GOT3 (cell line): ENCODE measurements around the gene NUP43.
"Not testable (repeated sequence)": the region's sequence is repeated elsewhere in the genome, so short reads cannot be mapped to it uniquely, and the experiment has no call there.

Experiments
- DNase-seq: peaks from one replicate; lab custom pipeline; 2025; ENCODE audit warnings: mixed read lengths; lab: John Stamatoyannopoulos, UW

Gene NUP43

DNA sequence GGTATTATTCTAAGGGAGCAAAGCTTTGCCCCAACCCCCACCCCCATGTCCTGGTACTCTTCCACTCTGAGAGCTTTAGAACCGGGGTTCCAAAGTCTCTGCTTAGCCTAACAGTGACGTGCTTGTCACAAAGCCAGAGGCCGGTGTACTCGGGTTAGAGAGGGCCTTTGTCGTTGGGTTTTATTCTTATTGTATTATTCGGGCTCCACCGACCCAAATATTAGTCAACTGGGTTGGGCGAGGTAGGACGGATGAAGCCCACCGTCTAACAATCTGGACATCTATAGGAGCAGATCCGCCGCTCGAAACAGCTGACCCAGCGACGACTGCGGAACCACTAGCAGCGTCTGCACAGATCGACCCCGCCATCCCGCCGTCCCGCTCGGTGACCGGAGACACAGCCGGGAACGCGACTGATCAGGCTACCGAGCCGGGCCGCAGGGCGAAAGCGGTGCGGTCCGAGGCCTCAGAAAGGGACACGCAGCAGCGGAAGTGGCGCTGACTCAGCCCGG is 2.8 kb upstream of the NUP43 start:
- DNase-seq: not testable (repeated sequence)

DNA sequence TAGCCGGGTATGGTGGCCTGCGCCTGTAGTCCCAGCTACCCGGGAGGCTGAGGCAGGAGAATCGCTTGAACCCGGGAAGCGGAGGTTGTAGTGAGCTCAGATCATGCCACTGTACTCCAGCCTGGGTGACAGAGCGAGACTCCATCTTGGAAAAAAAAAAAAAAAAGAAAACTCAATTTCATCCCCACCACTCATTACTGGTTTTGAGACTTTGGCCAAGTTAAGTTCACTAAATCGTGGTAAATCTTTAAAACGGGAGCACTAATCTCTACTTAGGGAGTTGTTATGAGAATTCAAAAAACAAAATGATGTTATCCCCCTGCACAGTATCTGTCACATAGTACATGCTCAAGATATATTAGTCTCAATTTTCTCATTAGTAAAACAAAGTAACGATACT is 1.1 kb downstream of the NUP43 start:
- DNase-seq: not testable (repeated sequence)

DNA sequence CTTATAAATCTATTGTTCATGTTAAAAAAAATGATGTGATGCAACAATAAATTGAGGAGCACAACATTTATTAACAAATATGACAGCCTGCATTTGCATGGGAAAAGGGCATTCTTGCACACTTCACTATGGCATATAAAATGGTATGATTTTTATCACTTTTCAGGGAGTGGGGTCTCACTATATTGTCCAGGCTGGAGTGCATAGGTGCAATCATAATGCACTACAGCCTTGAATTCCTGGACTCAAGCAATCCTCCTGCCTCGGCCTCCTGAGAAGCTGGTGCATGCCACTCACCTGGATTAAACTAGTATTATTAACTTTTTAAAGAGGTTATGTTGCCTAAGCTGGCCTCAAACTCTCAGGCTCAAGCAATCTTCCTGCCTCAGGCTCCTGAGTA is 11.4 kb downstream of the NUP43 start:
- no peak for DNase-seq

DNA sequence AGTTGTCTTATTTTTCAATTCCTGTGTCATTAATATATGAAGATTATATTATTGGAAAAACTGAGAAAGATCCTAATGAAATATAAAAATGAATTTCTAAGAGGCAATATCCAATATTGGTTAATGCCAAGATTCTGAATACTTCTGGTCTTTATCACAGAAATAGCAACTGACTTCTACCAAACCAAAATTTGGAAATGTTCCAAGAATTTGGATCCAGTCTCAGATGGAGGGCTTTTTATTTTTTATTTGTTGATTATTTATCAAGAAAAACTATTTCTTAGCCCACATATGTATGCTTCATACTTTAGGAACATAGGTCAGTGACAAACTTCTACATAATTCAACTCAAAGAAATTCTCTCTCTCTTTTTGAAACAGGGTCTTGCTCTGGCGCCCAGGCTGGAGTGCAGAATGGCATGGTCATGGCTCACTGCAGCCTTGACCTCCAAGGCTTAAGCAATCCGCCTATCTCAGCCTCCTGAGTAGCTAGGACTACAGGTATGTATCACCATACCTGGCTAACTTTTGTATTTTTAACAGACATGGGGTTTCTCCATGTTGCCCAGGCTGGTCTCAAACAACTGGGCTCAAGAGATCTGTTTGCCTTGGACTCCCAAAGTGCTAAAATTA is 13.1 kb downstream of the NUP43 start:
- DNase-seq: no peak

DNA sequence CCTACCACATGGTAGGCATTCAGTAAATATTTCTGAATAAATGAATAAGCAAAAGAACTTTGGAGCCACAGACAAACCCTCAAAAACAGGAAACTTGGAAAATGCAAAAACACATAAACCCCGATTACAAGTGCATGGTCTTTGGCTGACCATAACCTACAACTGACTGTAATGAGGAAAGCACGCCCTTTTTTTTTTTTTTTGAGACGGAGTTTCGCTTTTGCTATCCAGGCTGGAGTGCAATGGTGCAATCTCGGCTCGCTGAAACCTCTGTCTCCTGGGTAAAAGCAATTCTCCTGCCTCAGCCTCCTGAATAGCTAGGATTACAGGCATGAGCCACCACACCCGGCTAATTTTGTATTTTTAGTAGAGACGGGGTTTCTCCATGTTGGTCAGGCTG is 16.5 kb downstream of the NUP43 start:
- DNase-seq: no peak

DNA sequence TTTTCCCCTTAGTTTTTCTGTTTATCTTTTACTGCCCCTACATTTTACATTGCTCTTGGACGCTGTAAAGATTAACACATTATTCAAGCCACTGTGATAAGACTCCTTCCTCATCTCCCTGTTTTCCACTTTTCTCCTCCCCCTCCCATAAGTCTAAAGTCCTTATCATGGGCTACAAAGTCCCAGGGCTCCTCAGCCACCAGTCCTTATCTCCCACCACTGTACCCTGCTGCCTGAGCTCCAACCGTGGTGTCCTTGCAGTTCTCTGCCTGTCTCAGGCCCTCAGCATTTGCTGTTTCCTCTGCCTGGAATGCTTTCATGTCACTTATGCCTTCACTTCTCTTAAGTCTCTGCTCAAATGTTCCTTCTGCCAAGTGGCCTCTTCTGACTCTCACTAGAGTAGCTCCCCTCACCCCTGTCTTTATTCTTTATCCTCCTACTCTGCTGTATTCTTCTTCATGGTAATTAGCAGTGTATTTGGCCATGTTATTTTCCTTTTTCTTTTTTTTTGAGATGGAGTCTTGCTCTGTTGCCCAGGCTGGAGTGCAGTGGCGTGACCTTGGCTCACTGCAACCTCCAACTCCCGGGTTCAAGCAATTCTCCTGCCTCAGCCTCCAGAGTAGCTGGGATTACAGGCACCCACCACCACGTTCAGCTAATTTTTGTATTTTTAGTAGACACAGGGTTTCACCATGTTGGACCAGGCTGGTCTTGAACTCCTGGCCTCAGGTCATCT is 17.7 kb downstream of the NUP43 start:
- DNase-seq: no peak

DNA sequence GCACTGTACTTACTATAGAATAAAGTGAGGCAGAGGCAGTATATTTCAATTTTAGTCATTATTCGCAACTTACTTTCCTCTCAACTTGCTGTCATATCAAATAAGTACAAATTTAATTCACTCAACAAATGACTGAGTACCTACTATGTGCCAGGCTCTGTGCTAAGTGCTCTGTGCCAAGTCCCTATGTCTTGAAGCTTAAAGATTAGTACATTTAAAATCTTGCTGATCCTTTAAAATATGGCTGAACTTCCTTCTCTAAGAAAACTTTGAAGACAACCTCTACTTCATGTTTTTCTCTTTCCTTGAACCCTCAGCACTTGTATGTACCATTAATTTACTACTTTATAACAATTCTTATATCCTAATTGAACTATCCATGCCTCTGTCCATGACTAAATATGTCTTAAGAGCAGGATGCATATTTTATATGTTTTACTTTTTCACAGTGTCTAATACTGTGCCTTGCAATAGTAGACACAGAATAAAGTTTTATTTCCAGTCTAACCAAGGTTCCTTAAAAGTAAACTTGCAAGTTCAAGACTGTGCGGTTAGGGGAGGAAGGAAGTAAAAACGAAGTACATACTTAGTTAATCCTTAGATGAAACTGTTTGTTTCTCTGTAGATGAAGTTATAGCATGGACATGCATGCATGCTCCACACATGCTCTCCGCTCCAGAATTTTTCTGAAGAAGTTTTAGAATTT is 18.4 kb downstream of the NUP43 start:
- no peak for DNase-seq

DNA sequence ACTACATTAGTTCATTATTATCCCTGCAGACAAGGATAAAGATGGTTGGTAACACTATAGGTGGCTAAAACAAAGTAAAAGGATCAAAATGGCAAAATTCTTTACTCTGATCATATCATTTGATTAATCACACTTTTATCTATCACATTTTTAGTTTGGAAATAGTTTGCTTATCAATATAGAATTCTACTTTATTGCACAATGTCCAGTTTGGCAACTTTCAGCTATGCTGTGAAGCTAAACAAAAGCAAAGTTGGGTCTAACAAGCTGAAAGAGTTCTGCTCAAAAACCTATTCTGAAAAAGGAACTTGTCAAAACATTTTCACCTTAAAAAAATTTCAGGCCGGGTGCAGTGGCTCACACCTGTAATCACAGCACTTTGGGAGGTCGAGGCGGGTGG is 20.5 kb downstream of the NUP43 start:
- DNase-seq: no peak

DNA sequence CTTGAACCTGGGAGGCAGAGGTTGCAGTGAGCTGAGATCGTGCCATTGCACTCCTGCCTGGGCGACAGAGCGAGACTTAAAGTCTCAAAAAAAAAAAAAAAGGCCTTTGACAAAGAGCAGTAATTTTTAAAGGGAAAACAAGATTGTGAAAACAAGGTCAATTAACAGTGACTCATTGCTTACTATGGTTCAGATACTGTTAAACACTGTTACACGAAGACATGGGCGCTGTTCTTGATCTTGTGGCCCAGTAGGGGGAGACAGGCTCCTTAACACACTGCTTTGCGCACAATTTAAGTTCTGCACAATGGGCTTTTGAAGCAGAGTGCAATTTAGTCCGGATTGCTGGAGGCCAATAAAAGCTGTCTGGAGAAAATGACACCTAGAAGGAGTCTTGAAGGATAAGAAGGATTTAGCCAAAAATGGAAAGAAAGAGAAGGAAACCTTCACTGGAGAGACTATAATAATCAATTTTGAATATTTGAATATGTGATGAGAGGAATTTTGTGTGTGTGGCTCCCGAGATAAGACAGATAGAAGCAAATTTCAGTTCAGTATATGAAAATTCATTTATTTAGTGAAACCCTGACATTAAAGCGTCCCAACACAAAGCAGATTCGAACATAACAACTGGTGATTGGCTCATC is 22.4 kb downstream of the NUP43 start:
- no peak for DNase-seq

DNA sequence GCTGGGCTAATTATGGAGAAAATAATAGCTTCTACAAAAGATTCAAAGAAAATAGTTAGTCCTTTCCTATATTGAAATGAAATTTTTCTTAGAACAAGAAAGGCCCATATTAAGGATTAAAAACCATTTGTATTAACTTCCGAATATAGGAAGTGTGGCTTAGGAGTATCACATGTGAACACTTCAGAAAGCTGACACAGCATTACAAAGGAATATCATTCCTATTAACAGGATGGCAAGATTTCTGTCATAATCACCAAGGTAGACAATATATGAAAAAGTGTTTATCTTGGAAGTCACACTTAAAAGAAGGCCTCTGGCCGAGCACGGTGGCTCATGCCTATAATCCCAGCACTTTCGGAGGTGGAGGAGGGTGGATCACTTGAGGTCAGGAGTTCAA is 23.1 kb downstream of the NUP43 start:
- no peak for DNase-seq

DNA sequence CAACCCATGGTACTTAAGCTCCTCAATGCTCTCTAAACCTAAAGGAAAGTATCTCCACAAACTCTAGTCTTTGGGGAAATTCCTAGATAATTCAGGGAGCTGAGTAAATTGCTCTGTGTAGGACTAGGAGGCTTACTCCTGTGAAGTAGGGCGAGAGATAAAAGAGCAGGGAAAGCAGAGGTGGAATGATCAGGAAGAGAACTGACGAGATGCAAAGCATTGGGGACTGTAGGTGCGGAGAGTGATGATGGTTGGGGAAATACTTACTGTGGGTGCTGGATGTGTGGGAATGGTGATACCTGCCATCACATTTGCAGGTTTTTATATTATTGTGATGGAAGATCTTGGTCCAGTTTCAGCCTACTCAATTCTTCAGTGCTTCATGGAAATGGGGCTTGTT is 26.8 kb downstream of the NUP43 start:
- no peak for DNase-seq

DNA sequence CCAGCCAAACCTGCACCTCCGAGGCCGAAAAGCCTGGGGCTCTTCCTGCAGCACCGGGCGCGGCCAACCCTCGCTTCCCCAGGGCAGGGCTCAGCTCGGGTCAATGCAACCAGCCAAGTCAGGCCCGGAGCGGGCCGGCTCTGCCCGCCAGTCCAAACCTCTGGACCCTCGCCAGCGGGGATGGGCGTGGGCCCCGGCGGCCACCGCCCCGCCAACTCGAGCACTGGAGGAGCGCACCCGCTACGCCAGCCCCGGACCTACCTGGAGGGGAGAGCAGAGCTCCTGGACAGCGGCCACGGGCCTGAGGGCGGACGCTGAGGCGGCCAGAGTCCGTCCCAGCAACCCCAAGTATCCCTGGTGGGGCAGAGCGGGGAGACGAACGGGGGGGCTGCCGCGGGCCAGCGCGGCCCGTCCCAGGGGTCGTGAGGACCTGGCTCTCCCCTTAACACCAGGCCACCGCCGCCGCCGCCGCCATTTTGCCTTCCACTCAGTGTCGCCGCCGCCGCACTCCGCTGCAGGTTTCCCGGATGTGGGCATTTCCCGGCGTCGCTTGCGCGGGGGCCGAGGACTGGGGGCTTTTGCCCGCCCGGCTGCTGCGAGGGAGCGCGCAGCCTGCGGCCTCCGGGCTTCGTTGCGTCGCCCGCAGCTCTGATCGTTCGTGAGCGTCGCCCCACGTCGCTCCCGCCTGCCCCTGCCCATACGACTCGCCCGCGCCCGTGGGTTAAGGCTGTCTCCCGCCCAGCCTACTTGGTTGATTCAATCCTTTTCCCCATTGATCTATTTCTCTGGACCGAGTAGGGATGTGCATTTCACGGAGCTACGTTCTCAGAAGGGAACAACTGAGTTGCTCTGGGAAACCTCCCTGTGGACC is 28.5 kb downstream of the NUP43 start, which contains the start of gene LATS1:
Gene LATS1, minus strand, starts transcription at position 514 of the 871 bp plus-strand sequence. CDS start 15,975 bp downstream, outside the sequence.
- DNase-seq: peak; percentile 67

DNA sequence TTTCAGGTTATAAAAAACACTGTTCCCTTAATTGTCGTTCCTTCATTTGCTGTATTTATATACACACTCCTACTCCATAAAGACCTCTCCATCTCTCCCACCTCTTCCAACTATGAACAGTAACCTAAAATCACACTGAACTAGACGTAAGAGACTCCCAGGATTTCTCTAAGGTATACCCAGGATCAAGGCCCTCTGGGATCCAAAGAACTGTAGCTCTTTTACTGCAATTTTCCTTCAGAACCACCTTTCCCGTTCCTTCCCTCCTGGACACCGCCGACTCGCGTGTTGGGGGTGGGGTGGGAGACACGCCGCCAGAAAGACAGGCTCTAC is 29.1 kb downstream of the NUP43 start:
- DNase-seq: no peak

DNA sequence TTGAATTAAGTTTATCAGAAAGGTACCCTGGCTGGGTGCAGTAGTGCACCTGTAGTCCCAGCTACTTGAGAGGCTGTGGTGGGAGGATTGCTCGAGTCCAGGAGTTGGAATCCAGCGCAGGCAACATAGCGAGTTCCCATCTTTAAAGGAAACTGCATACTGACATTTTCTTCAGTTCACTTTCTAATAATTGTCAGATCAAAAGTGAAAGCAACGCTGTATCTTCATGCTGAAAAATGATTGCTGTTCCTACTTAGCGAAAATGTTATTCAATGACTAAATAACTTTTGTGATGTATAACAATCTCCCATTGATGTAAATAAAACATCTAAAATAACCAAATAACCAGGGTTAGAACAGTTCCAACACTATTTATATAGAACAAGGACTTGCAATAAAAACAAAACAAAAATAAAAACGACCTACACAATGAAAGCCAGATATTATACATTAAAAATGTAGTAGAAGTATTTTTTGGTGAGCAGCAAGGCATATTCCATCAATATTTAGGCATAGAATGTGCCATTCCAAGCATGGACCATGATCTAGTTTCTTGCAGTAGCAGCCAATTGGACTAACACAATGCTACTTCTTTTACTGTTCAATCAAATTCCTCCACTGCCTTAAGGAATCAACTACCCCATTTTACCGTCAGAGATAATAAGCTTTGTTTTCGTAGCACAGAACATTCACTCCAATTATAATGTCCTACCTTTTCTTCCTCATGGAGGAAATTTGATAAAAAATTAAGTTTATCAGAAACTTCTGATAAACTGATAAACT is 30.0 kb downstream of the NUP43 start:
- no peak for DNase-seq

DNA sequence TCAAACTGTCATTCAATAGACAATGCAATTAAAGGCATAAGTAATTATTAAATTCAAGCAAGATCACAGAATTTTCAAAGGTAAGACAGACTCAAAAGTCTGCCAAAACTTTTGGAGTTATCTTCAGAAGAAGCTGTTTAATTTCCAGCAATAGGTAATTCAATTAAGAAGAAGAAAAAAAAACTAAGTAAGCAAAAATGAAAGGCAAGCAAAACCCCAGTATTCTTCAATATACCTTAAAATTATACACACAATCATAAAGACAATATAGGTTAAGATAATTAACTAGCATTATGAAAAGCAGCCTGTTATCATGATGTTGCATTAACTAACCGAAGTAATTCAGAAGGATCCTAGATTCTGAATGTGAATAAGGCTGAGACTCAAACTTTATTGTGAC is 31.9 kb downstream of the NUP43 start:
- DNase-seq: no peak

DNA sequence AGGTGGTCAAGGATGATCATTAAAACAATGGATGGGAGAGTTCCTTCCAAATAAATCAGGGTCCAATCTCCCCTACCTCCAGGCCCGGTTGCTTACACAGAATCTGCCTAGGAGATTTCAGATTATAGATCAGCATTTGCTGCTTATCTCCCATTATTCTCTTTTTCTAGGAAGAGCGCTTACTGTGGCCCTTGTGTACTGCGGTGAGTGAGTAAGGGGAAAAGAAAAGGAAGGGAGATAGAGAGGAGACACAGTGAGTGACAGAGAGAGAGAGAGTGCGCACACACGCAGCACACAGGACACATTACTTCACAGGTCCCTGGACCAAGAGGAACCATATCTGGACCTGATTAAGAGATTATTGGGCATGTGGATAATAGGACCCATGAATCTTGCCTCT is 34.6 kb downstream of the NUP43 start:
- DNase-seq: no peak

DNA sequence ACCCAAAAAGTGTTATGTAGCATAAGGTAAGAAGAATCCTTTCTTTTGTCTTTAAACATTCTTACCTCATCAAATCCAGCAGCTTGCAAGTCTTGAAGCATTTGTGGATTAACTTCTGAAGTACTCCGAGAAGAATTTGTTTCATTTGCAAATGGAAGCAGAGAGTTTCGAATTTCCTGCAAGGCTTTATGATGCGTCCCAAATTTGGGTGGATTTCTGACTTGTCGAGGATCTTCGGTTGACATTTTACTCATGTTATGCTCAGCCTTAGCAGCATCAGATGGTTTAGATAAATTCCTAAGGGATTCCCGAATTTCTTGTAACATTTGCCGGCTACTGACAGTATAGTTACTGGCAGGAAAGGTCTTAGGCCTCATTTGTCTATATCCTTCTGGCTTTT is 44.6 kb downstream of the NUP43 start:
- DNase-seq: no peak

DNA sequence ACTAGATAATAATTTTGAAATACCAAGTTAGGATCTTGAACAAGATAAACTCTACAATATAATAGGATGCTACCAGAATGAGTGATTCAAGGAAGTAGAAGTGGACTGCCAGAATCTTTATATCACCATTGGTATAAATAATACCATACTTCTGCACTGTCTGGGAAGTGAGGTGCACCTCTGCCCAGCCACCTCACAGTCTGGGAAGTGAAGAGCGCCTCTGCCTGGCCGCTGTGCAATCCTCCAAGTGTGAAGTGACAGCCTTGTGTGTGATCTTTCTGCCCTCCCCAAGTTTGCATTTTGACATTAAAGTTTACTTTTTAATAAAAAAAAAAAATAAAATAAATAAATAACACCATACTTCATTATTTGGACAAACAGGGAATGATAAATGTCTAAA is 47.2 kb downstream of the NUP43 start:
- DNase-seq: no peak

DNA sequence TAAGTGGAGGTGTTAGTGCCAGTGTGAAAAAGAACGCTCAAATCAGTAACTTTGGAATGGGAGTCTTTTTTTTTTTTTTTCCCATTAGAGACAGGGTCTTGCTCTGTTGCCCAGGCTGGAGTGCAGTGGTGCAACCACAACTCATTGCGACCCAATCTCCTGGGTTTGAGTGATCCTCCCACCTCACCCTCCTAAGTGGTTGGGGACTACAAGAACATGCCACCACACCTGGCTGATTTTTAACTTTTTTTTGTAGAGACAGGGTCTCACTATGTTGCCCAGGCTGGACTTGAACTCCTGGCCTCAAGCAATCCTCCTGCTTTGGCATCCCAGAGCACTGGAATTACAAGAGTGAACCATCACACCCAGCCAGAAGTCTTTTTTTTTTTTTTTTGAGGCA is 48.2 kb downstream of the NUP43 start:
- no peak for DNase-seq

DNA sequence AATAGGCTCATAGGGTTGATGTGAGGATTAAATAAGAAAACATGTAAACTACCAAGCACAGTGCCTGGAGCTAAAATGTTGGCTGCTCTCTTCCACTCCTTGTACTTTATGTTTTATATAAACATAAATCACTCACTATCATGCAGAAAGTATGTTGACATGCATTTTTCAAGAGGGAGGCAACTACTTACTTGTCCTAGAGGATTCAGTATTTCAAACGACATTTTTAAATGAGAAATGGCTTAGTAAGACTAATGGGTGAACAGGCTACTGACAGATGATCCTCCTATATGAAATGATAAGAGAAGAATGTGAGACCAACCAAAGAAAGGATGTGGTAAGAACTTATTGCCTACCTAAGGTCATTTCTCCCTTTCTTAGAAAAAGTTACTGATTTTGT is 49.4 kb downstream of the NUP43 start:
- DNase-seq: no peak

DNA sequence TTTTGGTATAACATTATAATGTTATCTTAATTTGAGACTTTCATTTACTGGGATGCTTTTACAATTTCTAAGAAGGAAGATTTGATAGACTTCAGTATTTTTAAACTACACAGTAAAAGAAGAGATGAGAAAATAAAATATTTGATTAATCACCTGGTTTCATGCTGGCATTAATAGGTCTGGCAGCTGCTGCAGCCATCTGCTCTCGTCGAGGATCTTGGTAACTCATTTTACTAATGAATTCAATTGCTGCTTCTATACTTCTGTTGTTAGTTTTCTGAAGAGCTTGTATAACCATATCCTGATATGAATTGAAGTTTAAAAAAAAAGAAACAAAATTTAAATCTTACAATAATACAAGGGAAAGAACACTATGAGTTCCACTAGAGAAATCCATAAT is 51.4 kb downstream of the NUP43 start:
- no peak for DNase-seq
